Measurements from ENCODE around the gene TUBA1A.
"Not testable (repeated sequence)": the region's sequence is repeated elsewhere in the genome, so short reads cannot be mapped to it uniquely, and the experiment has no call there.

The TUBA1A gene

GRCh38 chr12:49147384-49147783 lies 41.5 kb downstream of the TUBA1A start:
- no peak for DNase-seq (ENCODE audit: low spot score)

- DNase-seq (ENCODE audit: low spot score) = peak; percentile 21
Measured at GRCh38 chr12:49146406-49146805, 42.5 kb downstream of the TUBA1A start.

- DNase-seq (ENCODE audit: low spot score) = no peak
Measured at GRCh38 chr12:49144384-49144783, 44.5 kb downstream of the TUBA1A start.

- DNase-seq (ENCODE audit: low spot score) = no peak
Measured at GRCh38 chr12:49138999-49139398, 49.9 kb downstream of the TUBA1A start.

GRCh38 chr12:49138587-49138986 lies 50.3 kb downstream of the TUBA1A start:
- no peak for DNase-seq (ENCODE audit: low spot score)

- no peak for DNase-seq (ENCODE audit: low spot score)
Measured at GRCh38 chr12:49137476-49137875, 51.4 kb downstream of the TUBA1A start.

- DNase-seq (ENCODE audit: low spot score) = not testable (repeated sequence)
Measured at GRCh38 chr12:49136997-49137396, 51.9 kb downstream of the TUBA1A start.

Data from AG20443 (cell line).